ENCODE measurements around the gene DDX10.
A peak's percentile ranks its signal among the peaks of the same experiment; 100 is the strongest.
"Not testable (repeated sequence)": the region's sequence is repeated elsewhere in the genome, so short reads cannot be mapped to it uniquely, and the experiment has no call there.

The DDX10 gene

DNA sequence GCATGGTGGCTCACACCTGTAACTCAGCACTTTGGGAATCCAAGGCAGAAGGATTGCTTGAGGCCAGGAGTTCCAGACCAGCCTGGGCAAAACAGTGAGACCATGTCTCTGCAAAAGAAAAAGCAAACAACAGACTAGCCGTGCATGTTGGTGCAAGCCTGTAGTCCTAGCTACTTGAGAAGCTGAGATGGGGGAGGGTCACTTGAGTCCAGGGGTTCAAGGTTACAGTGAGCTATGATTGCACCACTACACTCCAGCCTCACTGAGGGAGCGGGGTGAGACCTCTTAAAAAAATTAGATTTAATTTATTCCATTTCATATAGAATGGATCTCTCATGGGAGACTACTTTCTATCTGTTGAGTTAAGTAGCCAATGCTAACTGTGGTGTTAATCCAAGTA lies 50.4 kb downstream of the DDX10 start:
- TF ChIP-seq POLR2A (IDR thresholded peaks at IDR 0.05; ENCODE audit: low read length) (no peak), GATA1 (IDR thresholded peaks at IDR 0.05; ENCODE audit: low read depth, low read length) (no peak)
- DNase-seq: no peak

DNA sequence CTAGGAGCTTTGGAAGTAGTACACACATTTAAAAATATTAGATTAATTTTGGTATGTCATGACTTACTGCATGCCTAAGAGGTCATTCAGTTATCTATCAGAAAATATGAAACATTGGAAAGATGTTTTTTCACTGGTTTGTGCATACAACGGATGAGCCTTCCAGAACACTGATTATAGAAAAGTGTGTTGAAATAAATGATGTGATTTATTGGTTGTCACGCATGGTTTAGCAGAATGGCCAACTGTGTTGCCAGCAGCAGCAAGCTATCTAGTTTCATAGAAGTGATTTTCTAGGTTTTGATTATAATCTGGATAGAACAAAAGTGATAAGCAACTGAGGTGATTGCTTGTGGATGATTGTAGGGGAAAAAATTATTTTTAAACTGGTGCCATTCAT lies 53.6 kb downstream of the DDX10 start:
- no peak for DNase-seq
- TF ChIP-seq POLR2A (IDR thresholded peaks at IDR 0.05; ENCODE audit: low read length) (no peak), GATA1 (IDR thresholded peaks at IDR 0.05; ENCODE audit: low read depth, low read length) (no peak)

DNA sequence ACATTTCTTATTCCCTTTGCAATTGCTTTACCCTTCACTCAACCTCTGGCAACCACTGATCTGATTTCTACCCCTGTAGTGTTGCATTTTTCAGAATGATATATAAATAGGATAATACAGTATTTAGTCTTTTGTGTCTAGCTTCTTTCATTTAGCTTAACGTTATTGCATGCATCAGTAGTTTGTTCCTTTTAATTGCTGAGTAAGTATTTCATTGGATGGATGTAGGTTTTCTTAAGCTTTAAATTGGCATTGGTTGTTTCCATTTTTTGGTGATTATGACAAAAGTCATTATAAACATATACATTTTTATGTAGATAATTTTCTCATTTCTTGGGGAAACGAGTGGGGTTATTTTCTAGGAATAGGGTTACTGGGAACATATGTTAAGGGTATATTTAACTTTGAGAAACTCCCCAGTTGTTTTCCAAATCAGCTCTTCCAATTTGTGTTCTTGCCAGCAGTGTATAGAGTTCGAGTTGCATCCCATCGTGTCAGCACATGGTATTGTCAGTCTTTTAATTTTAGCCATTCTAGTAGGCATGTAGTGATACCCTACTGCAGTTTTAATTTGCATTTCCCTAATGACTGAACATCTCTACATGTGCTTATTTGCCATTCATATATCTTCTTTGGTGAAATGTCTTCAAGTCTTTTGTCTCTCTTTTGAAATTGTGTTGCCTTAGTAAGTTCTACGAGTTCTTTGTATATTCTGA lies 60.3 kb downstream of the DDX10 start:
- no peak for TF ChIP-seq GATA1 (IDR thresholded peaks at IDR 0.05; ENCODE audit: low read depth, low read length)
- no peak for TF ChIP-seq POLR2A (IDR thresholded peaks at IDR 0.05; ENCODE audit: low read length)
- DNase-seq: no peak

DNA sequence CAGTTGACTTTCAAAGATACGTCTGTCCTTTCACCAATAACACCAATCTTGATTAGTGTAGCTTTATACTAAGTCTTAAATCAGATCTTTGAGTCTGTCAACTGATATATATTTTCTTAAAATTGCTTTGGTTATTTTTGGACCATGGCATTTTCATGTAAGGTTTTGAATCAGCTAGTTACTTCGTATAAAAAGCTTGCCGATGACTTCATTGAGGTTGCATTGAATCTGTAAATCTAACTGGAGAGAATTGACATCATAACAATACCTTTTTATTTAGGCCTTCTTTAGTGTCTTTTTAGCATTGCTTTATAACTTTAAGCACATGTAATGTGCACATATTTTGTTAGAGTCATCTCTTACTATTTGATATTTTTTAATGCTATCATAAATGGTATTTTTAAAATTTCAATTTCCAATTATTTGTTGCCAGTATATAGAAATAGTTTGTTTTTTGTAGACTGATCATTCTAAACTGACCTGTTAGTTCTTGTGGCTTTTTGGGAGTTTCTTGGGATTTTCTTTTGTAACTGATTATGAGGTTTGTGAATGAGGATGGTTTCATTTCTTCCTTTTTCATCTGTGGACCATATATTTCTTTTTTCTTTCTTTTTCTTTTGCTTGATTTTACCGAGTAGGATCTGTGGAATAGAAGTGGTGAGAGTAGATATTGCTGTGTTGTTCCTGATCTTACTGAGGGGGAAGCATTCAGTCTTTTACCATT lies 61.4 kb downstream of the DDX10 start:
- no peak for DNase-seq
- TF ChIP-seq POLR2A (IDR thresholded peaks at IDR 0.05; ENCODE audit: low read length) (no peak), GATA1 (IDR thresholded peaks at IDR 0.05; ENCODE audit: low read depth, low read length) (no peak)

DNA sequence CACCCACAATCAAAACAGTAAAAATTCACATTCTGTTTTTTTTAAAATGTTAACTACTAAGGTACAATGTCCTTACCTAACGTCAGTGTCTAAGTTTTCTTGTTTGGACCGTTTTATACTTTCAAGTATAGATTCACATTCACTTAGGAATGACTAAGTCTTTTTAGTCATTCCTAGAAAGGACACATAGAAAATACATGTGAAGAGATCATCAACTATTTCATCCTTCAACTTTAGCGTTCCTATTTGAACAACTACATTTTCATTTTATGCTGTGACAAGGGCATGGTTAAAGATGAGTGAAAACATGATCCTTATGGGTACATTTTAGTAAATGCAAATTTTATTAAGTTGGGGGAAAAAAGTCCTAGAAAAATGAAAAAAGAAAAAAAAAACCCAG lies 62.8 kb downstream of the DDX10 start:
- no peak for TF ChIP-seq GATA1 (IDR thresholded peaks at IDR 0.05; ENCODE audit: low read depth, low read length)
- TF ChIP-seq POLR2A (IDR thresholded peaks at IDR 0.05; ENCODE audit: low read length): no peak
- no peak for DNase-seq

DNA sequence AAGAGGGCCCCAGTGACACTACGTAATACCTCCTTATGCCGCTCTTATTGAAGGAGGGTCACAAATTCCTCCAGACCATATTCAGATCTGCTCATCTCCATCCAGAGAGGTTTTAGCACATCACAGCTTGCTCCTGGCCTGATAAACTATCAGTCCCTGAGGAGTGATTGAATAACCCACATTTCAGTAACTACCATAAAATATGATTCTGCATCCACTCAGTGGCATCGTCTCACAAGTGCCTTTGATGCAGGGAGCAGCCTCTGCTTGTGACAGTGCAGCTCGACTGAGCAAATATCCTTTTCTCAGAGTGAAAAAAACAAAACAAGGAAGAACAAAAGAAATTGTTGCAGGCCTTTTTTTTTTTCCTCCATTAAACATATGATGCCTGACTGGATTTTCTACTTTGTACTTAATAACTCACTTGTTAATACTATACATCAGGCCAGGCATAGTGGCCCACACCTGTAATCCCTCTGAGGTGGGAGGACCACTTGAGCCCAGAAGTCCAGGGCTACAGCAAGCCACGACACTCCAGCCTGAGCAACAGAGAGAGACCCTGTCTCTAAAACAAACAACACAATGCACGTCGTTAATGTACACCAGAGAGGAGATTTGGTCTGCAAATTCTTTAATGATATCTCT lies 64.5 kb downstream of the DDX10 start:
- TF ChIP-seq GATA1 (IDR thresholded peaks at IDR 0.05; ENCODE audit: low read depth, low read length): no peak
- no peak for TF ChIP-seq POLR2A (IDR thresholded peaks at IDR 0.05; ENCODE audit: low read length)

DNA sequence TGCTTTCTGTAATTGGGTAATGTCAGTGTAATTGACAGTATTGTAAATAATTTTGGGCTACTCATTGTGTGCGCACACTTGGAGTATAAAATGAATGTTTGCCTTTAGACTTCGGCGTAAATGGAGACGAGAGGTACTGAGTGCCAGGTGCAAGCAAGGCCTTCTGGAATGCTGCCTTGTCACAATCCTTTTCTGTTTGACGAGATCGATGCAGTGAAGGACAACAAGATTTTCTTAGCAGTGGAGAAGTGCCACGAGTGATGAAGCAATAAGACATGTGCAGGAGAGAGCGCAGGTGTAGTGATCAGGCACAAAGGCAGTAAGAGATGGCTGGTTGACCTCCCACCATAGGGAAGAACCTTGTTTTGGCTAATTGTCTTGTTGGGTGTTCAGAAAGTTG lies 67.5 kb downstream of the DDX10 start:
- TF ChIP-seq GATA1 (IDR thresholded peaks at IDR 0.05; ENCODE audit: low read depth, low read length): no peak
- no peak for TF ChIP-seq POLR2A (IDR thresholded peaks at IDR 0.05; ENCODE audit: low read length)
- DNase-seq: no peak

More for the DNA sequence above, 64.5 kb downstream of the DDX10 start:
- DNase-seq: no peak

DNA sequence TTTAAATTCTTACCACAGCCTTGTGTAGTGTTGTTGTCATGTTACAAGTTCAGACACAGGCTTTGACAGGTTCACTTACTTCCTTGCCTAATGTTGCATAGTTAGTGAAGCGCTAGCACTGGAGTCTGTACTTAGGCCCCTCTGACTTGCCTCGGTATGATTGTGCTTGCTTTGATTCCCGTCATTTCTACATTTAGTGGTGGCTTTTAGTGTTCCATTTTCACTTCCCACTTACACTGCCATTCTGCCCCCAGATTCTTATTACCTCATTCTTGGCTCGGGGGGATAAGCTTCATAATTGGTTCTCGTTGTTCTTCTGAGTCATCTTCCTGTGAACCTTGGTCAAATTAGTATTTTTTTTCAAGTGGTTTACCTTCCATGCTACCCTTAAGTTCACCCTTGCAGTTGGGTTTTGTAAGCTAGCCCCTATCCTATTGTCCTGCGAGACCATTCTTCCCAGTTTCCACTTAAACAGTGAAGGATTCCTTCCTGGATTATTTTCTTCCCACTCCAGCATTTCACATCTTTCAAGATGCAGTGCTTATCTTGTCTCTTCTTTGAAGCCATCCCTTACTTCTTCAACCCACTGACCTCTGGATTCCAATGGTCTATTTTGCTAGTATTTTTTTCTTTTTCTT lies 68.7 kb downstream of the DDX10 start:
- TF ChIP-seq POLR2A (IDR thresholded peaks at IDR 0.05; ENCODE audit: low read length): no peak
- no peak for TF ChIP-seq GATA1 (IDR thresholded peaks at IDR 0.05; ENCODE audit: low read depth, low read length)
- DNase-seq: no peak

DNA sequence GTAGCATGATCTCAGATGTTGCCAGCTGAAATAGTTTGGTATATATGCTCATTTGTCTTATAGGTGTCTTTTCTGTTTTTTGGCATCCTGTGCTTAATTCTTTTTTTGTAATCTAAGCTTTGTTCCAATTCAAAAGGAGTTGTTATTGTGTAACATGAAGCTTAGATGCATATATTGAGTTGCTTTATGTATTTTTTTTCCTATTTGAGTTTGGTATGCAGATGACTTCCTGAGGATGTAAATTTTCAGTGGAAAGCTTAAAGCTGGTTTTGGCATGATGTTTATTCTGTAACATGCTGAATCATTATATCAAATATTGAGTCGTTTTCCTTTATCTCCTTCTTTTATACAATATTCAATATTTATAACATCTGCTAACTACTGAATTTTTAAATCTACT lies 69.4 kb downstream of the DDX10 start:
- DNase-seq: no peak
- TF ChIP-seq GATA1 (IDR thresholded peaks at IDR 0.05; ENCODE audit: low read depth, low read length): no peak
- TF ChIP-seq POLR2A (IDR thresholded peaks at IDR 0.05; ENCODE audit: low read length): no peak

DNA sequence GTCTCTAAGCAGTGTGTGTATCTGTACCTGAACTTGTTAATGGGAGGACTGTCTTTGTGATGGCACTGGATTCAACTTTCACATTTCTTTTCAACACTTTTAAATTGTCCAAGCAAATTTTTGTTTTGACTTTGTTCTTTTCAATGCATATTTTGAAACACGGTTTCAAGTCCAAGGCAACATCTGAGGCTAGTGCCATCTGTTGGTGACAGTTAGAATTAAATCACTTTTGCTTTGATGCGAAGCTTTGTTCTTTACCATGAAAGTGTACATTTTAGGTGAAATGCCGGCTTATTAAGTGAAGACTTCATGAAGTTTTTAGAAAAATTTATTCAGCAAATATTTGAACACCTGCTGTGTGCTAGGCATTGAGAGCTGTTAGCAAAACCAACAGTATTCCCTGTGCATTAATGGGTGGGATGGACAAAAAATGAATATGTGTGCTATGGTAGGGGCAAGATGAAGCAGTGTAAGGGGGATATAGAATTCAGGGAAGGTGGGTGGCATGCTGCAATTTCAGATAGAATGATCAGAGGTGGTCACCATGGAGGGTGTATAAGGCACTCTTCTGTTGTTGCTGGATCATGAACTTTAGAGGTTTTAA lies 70.2 kb downstream of the DDX10 start:
- peak; percentile 28 to 42 for DNase-seq
- no peak for TF ChIP-seq GATA1 (IDR thresholded peaks at IDR 0.05; ENCODE audit: low read depth, low read length)

DNA sequence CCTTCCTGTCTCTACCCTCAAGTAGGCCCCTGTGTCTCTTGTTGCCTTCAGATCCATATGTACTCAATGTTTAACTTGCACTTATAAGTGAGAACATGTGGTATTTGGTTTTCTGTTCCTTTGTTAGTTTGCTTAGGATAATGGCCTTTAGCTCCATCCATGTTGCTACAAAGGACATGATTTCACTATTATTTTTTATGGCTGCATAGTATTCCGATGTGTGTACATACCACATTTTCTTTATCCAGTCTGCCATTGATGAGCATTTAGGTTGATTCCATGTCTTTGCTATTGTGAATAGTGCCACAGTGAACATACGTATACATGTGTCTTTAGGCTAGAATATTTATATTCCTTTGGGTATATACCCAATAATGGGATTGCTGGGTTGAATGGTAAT lies 75.3 kb downstream of the DDX10 start:
- DNase-seq: not testable (repeated sequence)

DNA sequence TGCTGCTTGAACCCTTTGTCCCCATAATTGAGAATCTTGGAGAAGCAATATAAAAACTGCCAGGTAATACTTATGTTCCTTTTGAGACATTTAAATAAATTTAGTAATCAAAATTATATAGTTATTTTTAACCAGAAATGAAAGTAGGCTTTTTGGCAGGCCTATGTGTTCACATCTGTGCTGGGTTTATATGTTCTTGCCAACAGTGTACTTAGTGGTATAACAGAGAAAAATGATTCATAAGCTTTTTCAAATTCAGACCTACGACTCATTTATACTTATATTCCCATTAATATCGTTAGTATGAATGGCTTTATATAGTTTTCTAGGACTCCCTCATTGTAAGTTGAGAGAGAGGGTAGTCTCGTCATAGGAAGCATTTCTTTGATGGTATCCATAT lies 79.0 kb downstream of the DDX10 start:
- DNase-seq: no peak
- TF ChIP-seq POLR2A (IDR thresholded peaks at IDR 0.05; ENCODE audit: low read length) (no peak), GATA1 (IDR thresholded peaks at IDR 0.05; ENCODE audit: low read depth, low read length) (no peak)

DNA sequence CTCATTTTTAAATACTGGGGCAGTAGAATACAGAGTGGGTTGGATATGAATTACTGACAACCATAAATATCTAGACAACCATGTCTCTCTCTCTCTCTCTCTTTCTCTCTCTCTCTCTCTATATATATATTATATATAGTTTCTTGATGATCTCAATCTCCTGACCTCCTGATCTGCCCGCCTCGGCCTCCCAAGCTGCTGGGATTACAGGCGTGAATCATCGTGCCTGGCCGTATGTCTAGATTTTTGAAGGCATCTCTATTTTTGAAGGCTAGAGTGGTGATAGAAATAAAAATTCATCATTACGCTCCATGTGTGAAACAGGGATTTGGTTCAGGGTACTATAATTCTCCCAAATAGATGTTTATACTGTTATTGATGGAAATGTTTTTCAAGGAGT lies 84.1 kb downstream of the DDX10 start:
- DNase-seq: no peak
- TF ChIP-seq POLR2A (IDR thresholded peaks at IDR 0.05; ENCODE audit: low read length) (no peak), GATA1 (IDR thresholded peaks at IDR 0.05; ENCODE audit: low read depth, low read length) (no peak)

DNA sequence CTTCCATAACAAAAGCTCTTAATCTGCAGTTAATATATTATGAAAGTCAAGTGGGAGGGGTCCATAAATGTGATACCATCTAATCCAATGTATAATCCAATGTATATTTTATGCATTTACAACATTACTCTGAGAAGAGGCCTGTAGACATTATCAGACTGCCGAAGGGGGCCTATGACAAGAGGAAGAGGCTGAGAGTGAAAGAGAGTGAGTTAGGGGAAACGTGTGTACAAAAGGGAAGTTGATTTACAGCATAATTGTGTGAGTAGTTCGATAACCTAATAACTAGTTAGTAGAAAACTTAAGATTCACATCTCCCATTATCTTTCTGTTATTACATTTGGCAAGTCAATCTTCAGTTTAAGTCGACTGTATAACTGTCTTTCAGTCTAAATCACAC lies 86.6 kb downstream of the DDX10 start:
- no peak for DNase-seq
- TF ChIP-seq POLR2A (IDR thresholded peaks at IDR 0.05; ENCODE audit: low read length) (no peak), GATA1 (IDR thresholded peaks at IDR 0.05; ENCODE audit: low read depth, low read length) (no peak)

All from erythroblast (primary cell).